Measurements from ENCODE around the gene PSAP. TPM values are rescaled to one million over a fixed set of nuclear protein-coding genes. Genes with fewer than 3 reads are reported as not detected.

PSAP gene
- total and polyA plus RNA-seq, 4 donors, result 496 to 1,828 (median 1,097) TPM

DNA sequence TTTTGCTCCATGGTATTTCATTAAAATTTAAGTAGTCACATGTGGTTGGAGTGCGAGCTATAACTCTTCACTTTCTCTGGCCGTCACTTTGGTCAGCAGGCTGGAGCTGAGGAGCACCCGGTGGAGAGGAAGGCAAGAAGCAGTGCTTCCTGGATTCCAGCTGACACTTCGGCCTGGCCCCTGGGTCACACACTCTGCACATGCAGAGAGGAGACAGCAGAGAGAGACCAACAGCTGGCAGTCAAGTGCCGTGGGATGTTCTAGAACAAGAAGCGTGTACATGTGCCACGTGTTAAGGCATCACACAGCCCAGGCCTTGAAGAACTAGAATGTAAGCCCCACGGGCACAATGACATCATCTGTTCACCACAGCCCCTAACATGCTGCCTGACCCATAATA, 30.1 kb downstream of the PSAP start:
- ATAC-seq (ENCODE audit: insufficient read depth, low FRiP score), result no peak
- no peaks in the 10 kb centered on the region for H3K4me1 ChIP-seq (ENCODE audit: control insufficient read depth in 5 of 5, insufficient read depth in 5 of 5, low read length in 5 of 5)
- H3K27ac ChIP-seq (ENCODE audit: low read depth in 1 of 2, low read length in 1 of 2), result no peak overlapping the region
- DNase-seq, result no peak
- no peaks in the 10 kb centered on the region for H3K9me3 ChIP-seq (ENCODE audit: control insufficient read depth in 4 of 4, insufficient read depth in 3 of 4, low read length in 3 of 4)
- 85 to 89% methylated on average over 8 of the region's 8 CpGs for WGBS, 2 donors
- no peak for TF ChIP-seq CTCF (IDR thresholded peaks at IDR 0.05; ENCODE audit: control extremely low read depth, extremely low read depth)
- no peak overlapping the region for H3K4me3 ChIP-seq
- no peak overlapping the region for H3K9ac ChIP-seq (ENCODE audit: insufficient read depth in 1 of 2, low read length in 2 of 2)
- peaks cover 32 to 86% (median 39%) of the 10 kb centered on the region in 4 donors for H3K36me3 ChIP-seq (ENCODE audit: control insufficient read depth in 4 of 4, insufficient read depth in 4 of 4, low read length in 4 of 4)
- H3K27me3 ChIP-seq (ENCODE audit: control insufficient read depth in 3 of 3, insufficient read depth in 3 of 3, low read length in 2 of 3), result no peaks in the 10 kb centered on the region

DNA sequence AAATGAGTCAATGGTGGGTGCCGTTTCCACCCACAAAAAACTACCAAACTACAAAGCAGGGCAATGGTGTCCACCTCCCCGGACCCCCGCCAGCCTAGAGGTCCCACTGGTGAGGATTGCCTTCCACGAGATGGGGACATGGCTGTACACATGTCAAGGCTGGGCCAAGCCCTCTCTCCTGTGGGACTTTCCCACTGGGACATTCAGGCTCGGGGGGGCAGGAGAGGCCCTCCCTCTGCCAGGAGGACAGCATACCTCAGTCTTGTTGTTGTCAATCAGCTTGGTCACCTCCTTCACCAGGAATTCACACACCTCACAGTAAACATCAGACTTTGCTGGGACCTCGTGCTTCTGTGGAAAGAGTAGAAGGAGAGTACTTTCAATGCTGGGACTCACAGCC, 31.1 kb downstream of the PSAP start:
- ATAC-seq (ENCODE audit: insufficient read depth, low FRiP score), result no peak
- TF ChIP-seq CTCF (IDR thresholded peaks at IDR 0.05; ENCODE audit: control extremely low read depth, extremely low read depth), result no peak
- Histone ChIP-seq H3K27ac (ENCODE audit: low read depth in 1 of 2, low read length in 1 of 2) (no peak overlapping the region), H3K27me3 (ENCODE audit: control insufficient read depth in 3 of 3, insufficient read depth in 3 of 3, low read length in 2 of 3) (no peaks in the 10 kb centered on the region), H3K9ac (ENCODE audit: insufficient read depth in 1 of 2, low read length in 2 of 2) (no peak overlapping the region), H3K36me3 (ENCODE audit: control insufficient read depth in 4 of 4, insufficient read depth in 4 of 4, low read length in 4 of 4) (peaks cover 23 to 84% (median 34%) of the 10 kb centered on the region in 4 donors), H3K4me3 (no peak overlapping the region), H3K9me3 (ENCODE audit: control insufficient read depth in 4 of 4, insufficient read depth in 3 of 4, low read length in 3 of 4) (no peaks in the 10 kb centered on the region), H3K4me1 (ENCODE audit: control insufficient read depth in 5 of 5, insufficient read depth in 5 of 5, low read length in 5 of 5) (no peaks in the 10 kb centered on the region)
- 83 to 85% methylated on average over 6 of the region's 6 CpGs for WGBS, 2 donors
- DNase-seq, result no peak

DNA sequence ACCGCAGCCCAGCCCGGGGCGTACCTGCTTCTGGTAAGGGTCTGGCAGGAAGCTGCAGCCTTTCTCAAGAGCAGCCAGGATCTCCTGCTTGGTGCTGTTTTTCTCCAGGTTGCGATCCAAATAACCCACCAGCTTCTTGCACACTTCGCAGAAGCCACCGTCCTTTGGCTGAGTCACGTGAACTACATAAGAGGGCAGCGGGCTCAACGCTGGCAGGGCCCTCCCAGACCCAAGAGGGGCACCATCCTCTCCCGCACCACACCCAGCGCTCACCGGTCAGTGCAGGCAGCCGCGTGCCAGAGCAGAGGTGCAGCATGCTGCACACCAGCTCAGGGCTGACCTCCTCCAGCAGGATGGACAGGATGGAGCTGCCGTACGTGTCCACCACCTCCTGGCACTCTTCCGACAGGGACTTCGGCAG, 31.6 kb downstream of the PSAP start:
- DNase-seq, result no peak
- no peak overlapping the region for H3K9ac ChIP-seq (ENCODE audit: insufficient read depth in 1 of 2, low read length in 2 of 2)
- H3K4me3 ChIP-seq, result no peak overlapping the region
- 94 to 97% methylated on average over 18 of the region's 18 CpGs for WGBS, 2 donors
- peaks cover 20 to 86% (median 30%) of the 10 kb centered on the region in 4 donors for H3K36me3 ChIP-seq (ENCODE audit: control insufficient read depth in 4 of 4, insufficient read depth in 4 of 4, low read length in 4 of 4)
- no peak for ATAC-seq (ENCODE audit: insufficient read depth, low FRiP score)
- no peaks in the 10 kb centered on the region for H3K9me3 ChIP-seq (ENCODE audit: control insufficient read depth in 4 of 4, insufficient read depth in 3 of 4, low read length in 3 of 4)
- no peak for TF ChIP-seq CTCF (IDR thresholded peaks at IDR 0.05; ENCODE audit: control extremely low read depth, extremely low read depth)
- H3K27ac ChIP-seq (ENCODE audit: low read depth in 1 of 2, low read length in 1 of 2), result no peak overlapping the region
- no peaks in the 10 kb centered on the region for H3K4me1 ChIP-seq (ENCODE audit: control insufficient read depth in 5 of 5, insufficient read depth in 5 of 5, low read length in 5 of 5)
- no peaks in the 10 kb centered on the region for H3K27me3 ChIP-seq (ENCODE audit: control insufficient read depth in 3 of 3, insufficient read depth in 3 of 3, low read length in 2 of 3)

- Histone ChIP-seq H3K4me1 (ENCODE audit: control insufficient read depth in 5 of 5, insufficient read depth in 5 of 5, low read length in 5 of 5) (no peaks in the 10 kb centered on the region), H3K27me3 (ENCODE audit: control insufficient read depth in 3 of 3, insufficient read depth in 3 of 3, low read length in 2 of 3) (no peaks in the 10 kb centered on the region), H3K36me3 (ENCODE audit: control insufficient read depth in 4 of 4, insufficient read depth in 4 of 4, low read length in 4 of 4) (peaks cover 20 to 81% (median 25%) of the 10 kb centered on the region in 4 donors), H3K9me3 (ENCODE audit: control insufficient read depth in 4 of 4, insufficient read depth in 3 of 4, low read length in 3 of 4) (no peaks in the 10 kb centered on the region), H3K4me3 (no peak overlapping the region), H3K9ac (ENCODE audit: insufficient read depth in 1 of 2, low read length in 2 of 2) (no peak overlapping the region), H3K27ac (ENCODE audit: low read depth in 1 of 2, low read length in 1 of 2) (peak overlapping the region in 1 of 2 donors; percentile 37)
- 89 to 95% methylated on average over 14 of the region's 14 CpGs for WGBS, 2 donors
- no peak for TF ChIP-seq CTCF (IDR thresholded peaks at IDR 0.05; ENCODE audit: control extremely low read depth, extremely low read depth)
- DNase-seq (no peak), ATAC-seq (ENCODE audit: insufficient read depth, low FRiP score) (no peak)
Measured at GRCh38 chr10:71818674-71819260, 32.3 kb downstream of the PSAP start.
